Choroid plexus epithelial cell (primary cell): ENCODE data around the gene NPTN.

Experiments
- DNase-seq: peaks from one replicate; pipeline ENCODE4 v3.0.0-alpha.2; 2010; ENCODE audit warnings: low read depth
- H3K4me3 ChIP-seq: 2 replicates; pipeline ENCODE4 v1.5.1; 2011; ENCODE audit warnings: low read depth, mild to moderate bottlenecking, control low read depth, low read length, moderate library complexity
- TF ChIP-seq, protein P1 (sequence below): conservative IDR thresholded peaks from 2 replicates; pipeline ENCODE4 v1.5.1; 2011; ENCODE audit warnings: low read depth, mild to moderate bottlenecking, control low read depth, inconsistent platforms, low read length, moderate library complexity

NPTN gene

DNA sequence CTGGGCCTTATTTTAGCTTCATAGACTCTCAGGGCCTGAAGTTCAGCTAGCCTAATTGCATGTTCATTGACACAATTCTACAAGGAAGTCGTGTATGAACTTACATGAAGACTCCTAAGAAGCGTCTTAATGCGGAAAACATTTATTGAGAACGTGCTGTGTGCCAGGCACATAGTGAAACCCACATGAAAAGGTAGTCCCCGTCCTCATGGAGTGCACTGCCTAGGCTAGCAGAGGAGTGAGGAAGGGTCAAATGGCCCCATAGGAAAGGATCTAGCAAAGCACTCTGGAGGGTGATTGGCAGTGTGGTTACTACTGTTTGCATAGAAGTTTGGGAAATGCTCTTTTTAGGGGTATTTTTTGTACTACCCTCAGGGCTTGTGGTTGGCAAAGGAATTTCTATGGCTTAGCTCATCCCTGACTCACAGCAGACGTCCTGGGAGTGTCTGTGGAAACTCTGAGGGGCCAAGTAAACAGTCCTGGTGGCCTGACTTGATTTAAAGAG is 854 bp upstream of the NPTN start:
- TF ChIP-seq, protein P1, sequence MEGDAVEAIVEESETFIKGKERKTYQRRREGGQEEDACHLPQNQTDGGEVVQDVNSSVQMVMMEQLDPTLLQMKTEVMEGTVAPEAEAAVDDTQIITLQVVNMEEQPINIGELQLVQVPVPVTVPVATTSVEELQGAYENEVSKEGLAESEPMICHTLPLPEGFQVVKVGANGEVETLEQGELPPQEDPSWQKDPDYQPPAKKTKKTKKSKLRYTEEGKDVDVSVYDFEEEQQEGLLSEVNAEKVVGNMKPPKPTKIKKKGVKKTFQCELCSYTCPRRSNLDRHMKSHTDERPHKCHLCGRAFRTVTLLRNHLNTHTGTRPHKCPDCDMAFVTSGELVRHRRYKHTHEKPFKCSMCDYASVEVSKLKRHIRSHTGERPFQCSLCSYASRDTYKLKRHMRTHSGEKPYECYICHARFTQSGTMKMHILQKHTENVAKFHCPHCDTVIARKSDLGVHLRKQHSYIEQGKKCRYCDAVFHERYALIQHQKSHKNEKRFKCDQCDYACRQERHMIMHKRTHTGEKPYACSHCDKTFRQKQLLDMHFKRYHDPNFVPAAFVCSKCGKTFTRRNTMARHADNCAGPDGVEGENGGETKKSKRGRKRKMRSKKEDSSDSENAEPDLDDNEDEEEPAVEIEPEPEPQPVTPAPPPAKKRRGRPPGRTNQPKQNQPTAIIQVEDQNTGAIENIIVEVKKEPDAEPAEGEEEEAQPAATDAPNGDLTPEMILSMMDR: no peak
- DNase-seq: peak; percentile 96
- H3K4me3 ChIP-seq: no peak overlapping the region

DNA sequence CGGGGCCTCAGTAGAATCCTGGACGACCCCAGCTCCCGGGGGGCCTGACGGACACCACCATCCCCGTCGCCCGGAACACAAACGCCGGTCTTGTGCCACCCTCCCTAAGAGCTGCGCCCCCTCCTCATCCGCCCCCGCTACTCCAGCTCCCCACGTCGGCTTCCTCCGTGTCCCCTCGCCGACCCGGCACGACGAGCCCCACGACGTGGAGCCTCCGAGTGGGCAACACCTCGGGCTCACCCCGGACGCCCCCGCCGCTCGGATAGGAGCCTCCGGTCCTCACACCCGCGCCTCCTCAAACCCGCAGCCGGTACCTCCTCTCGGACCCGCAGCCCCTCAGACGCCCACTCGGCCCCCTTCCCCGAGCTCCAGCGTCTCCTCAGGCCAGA is 525 bp downstream of the NPTN start:
- no peak for DNase-seq
- TF ChIP-seq, protein P1: no peak
- peak overlapping the region; percentile 84 for H3K4me3 ChIP-seq

DNA sequence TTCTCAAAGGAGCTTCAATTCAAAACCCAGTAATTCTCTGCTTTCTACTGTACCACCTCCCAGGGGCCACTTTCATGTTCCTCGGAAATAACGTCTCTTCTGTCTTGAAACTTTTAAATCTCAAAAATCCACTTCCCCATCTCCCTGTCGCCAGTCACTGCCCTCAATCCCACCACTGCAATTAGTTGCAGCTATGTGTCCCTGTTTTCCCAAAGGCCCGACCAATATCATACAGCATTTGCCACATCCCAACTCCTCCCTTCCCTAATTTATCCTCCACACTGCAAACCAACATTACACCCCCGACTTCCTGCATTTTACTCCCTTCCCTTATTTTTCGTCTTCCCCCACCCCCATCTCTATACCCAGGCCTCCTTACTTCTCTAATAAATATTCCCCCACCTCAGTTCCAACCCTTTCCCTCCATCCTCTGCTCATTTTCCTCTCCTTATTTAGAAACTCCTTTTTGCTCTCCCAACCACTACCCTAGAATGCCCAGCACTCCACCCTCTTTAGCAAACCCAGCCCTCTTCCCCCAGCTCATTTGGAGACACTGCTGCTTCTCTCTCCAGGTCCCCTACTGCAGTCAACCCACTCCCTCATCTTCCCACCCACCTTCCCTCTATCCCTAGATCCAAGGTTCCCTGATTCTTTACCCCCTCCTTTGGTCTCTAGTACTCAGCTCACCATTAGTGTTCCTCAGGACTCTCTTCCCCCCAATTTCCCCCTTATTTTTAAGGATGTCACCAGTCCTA is 1.1 kb downstream of the NPTN start:
- TF ChIP-seq, protein P1: no peak
- peak; percentile 67 for DNase-seq

GRCh38 chr15:73630921-73631362 is 2.2 kb downstream of the NPTN start:
- DNase-seq: peak; percentile 42
- H3K4me3 ChIP-seq: peak overlapping the region; percentile 34
- TF ChIP-seq, protein P1: no peak

More for the DNA sequence above, 1.1 kb downstream of the NPTN start:
- H3K4me3 ChIP-seq: peak overlapping the region; percentile 84

DNA sequence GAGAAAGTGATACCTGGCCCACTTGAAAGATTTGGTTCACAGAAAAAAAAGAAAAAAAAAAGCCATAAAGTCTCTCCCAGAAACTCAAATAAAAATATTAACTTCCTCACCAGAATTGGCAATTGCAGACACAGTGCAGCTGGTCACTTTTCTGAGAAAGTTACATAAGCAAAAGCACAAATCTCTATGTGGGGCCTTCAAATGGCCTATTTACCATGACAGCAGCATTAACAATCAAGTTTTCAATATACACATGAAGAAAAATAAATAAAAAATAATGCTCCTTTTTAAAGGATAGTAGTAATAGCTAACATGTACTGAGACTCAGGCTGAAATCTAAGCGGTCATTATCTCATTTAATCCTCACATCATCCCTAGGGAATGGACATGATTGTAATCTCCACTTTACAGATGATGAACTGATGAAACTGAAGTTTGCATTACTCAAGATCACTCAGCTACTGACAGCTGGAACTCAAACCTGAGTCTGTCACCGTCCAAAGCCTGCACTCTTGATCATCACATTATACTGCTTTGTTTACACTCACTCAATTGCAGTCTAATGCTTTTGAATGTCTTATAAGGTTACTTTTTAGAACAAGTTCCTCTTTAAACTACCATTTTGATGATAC is 3.3 kb downstream of the NPTN start:
- no peak for DNase-seq
- TF ChIP-seq, protein P1: no peak
- no peak overlapping the region for H3K4me3 ChIP-seq

GRCh38 chr15:73628976-73629797 is 4.0 kb downstream of the NPTN start:
- H3K4me3 ChIP-seq: no peak overlapping the region
- DNase-seq: no peak
- TF ChIP-seq, protein P1: no peak
